Measurements from ENCODE around the gene STK32B.

STK32B gene

DNA sequence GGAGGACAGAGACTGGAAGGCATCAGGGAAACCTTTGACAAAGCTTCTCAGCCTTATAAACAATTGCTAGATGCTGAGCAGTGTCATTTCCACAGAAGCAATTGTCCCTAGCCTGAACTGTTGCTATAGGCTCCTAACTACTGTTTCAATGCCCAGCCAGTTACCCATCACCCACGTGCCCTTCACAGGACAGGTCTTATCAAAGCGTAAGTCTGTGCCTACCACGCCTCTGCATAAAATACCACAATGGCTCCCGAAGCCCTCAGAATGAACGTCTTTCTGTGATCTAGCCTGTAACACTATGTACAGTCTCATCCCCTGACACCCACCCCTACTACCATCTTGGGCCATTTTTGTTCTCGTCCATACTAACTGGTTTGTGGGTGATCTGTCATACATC is 134.3 kb downstream of the STK32B start:
- DNase-seq (ENCODE audit: low read depth, low spot score): no peak

DNA sequence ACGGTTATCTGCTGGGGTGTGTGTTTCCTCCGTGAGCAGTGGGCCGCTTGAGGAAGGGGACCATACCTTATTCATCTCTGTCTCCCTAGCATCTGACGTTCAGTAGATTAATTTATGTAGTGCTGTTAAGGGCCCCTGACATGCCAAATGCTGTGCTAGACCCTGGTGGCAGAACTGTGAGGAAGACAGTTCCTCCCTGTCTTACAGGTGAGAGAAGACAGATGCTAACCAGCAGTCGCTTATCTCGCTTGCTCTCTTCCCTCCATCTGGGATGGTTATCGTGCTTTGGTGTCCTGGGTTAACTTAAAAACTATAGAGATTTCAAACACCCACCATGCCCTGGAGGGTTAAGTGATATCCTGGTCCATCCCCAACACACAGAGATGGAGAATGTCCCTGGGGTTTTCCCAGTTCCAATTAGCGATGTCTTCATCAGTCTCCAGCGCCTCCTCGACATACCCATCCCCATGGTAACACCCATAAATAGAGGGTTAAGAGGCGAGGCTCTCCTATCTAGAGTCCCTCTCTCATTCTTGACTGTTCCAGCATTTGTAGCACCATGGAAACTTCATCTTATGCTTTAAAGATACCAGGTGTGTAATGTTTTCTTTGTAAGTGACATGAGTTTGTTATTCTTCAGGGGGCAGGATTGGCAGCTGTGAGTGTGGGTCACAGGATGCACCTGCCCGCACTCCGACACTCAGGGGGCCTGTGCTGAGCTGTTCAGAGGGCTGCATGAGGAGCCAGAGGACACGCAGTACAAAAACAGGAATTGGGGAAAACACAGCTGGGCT is 135.2 kb downstream of the STK32B start:
- DNase-seq (ENCODE audit: low read depth, low spot score): peak; percentile 15
- no peak overlapping the region for H3K4me3 ChIP-seq (ENCODE audit: low read length)

More for the DNA sequence above, 134.3 kb downstream of the STK32B start:
- no peak overlapping the region for H3K4me3 ChIP-seq (ENCODE audit: low read length)

DNA sequence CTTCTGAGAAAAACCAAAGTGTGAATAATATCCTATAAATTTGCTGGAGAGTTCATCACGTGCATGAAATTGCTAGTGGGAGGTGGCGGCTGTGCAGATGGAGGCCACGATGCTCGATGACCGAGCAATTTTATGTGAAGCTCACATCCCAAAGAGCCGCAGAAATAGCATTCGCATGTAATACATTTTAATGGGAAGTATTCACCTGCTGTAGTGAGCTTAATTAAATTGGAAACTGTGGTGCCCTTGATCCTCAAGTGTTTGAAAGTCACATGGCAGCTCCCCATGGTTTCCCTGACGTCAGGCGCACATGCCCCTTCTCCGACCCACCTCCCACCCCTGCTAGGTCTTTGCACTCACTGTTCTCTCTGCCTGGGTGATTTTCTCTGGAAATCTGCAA is 136.8 kb downstream of the STK32B start:
- DNase-seq (ENCODE audit: low read depth, low spot score): no peak
- no peak overlapping the region for H3K4me3 ChIP-seq (ENCODE audit: low read length)

DNA sequence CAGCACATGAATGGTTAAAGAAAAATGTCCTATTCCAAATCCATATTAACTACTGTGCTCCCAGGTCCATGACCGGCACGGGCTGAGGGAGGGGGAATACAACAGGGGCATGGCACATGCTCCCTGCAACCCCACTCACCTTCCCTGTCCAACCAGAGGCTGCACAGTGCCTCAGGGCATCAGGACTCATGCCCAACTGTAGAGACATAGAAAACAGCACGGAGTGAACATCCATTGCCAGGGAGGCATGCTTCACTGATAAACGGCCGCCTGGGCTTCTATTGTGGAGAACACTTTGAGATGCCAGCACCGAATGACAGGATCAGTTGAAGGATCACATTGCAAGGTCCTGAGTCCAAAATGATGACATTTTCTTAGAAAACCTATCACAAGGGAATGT is 140.6 kb downstream of the STK32B start:
- no peak for DNase-seq (ENCODE audit: low read depth, low spot score)
- no peak overlapping the region for H3K4me3 ChIP-seq (ENCODE audit: low read length)

DNA sequence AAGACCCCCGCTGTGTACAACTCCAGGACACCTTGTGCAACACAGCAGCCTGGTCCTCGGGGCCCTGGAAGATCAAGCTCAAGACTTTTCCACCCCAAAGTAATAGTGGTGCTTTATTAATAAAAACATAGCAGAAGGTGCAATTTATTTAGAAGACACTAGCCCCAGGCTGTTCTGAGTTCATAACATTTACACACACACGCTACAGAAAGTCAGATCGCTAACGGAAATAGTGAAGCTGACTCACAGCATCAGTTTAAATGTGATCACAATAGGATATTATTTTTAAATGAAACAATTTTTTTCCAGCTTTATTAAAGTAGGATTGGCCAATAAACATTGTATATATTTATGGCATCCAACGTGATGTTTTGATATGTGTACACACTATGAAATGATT is 141.0 kb downstream of the STK32B start:
- H3K4me3 ChIP-seq (ENCODE audit: low read length): no peak overlapping the region
- DNase-seq (ENCODE audit: low read depth, low spot score): no peak

DNA sequence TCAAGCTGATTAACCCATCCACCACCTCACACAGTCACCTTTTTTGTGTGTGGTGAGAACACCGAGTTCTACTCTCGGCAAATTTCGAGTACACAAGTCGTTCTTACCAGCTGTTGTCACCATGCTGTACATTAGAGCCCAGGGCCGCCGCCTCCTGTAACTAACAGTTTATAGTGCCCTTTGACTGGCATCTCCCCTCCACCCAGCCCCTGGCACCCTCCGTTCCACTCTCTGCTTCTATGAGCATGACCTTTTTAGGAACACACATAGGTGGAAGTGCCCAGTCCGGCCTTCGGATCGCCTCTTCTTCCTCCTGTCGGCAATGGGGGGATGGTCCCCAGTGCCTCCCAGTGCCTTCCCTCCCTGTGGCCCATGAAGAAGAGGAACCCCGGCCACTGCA is 141.4 kb downstream of the STK32B start:
- DNase-seq (ENCODE audit: low read depth, low spot score): no peak
- H3K4me3 ChIP-seq (ENCODE audit: low read length): no peak overlapping the region

DNA sequence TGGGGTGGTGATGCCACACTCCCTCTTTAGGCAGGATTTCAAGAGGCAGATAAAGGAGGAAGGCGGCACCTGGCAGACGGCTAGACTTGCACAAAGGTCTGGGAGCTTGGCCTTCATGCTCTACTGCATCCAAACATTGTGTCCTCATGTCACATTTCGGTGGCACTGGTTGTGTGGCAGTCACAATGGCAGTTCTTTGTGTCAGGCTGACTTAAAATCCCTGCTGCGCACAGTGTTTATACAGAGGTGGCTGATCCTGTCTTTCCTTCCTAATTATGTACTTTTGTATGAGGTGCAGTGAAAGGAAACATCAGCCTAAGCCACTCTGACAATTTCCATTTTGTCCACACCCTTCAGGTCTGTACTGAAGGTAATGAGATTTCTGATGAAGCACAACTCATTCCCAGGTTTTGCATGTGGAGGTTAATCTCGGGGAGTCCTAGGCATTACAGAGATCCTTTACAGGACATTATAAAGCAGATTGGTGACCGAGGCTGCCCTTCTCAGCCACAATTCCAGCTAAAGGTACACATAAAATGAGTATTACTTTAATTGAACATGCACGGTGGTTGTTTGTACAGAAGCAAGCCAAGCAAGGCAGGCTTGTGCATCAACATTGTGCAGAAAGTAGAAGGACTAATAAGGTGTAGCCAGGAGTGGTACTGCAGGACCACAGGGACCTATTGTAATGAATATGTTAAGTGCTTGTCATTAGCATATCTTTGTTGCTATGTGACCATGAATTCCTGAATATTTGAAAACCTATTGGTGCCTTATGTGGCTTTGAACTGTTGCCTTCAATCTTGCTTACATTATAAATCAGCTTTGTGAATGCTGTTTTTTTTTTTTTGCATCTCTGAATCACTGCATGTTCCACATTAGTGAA is 147.6 kb downstream of the STK32B start:
- no peak overlapping the region for H3K4me3 ChIP-seq (ENCODE audit: low read length)
- DNase-seq (ENCODE audit: low read depth, low spot score): no peak

DNA sequence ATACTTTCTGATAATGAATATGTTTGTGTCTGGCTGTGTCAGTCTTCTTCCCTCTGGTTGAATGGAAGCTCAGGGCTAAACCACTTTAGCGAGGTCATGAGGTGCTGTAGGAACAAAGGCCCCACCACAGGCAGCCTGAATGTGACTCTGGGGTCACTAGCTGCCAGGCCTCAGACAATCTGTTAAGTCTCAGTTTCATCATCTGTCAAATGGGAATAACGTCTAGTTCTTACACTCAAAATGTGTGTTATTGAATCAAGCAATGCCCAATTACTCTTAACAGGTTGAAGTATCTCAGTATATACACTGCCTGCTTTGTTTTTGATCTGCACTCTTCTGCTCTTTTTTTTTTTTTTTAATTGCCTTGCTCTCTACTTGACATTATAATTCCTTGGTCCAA is 148.6 kb downstream of the STK32B start:
- no peak for DNase-seq (ENCODE audit: low read depth, low spot score)
- H3K4me3 ChIP-seq (ENCODE audit: low read length): no peak overlapping the region

DNA sequence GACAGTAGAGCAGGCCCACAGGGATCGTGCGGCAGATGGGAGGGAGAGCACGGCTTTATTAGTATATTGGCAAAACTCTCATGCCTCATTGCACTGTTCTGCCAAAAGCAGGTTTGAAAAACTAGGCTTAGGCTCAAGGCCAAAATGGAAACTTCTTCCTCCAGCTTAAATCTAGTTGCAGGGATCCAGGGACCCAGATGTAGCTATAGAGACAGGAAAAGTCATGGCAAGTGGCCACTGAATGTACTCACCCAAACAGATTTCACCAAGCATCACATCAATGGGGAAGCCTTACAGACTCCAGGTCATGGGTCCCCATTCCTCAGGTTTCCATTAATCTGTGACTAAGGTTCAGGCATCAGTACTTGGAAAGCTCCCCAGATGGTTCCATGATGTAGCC is 149.2 kb downstream of the STK32B start:
- no peak overlapping the region for H3K4me3 ChIP-seq (ENCODE audit: low read length)
- DNase-seq (ENCODE audit: low read depth, low spot score): no peak

DNA sequence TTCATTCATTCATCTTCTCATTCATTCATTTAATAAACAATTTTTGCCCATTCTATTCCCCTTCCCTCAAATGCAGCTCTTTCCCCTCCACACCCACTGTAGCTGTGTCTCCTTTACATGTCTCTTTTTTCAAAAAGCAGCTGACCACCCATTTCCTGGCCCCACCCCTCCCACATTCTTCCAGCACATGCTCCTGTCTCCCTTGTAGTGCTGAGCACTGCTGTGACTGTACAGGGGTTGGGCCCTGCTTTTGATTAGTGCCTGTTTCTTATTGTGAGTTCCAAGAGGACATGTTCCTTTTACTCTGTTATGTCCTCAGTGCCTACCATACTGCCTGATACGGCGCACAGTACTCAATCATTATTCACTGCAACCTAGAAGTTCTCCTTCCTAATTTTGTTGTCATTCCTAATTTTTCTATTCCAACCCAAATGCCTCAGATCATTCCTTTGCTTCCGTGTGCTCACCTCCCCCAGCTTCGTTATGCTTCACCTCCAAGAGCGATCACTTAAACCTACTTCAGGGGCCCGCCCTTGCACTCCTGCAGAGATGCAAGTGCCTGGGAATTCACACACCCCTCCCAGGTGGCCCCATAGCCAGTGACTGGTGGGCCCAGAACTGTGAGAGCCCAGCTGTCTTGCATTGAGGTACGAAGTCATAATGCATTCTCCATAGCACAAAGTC is 152.2 kb downstream of the STK32B start:
- DNase-seq (ENCODE audit: low read depth, low spot score): no peak
- H3K4me3 ChIP-seq (ENCODE audit: low read length): no peak overlapping the region

DNA sequence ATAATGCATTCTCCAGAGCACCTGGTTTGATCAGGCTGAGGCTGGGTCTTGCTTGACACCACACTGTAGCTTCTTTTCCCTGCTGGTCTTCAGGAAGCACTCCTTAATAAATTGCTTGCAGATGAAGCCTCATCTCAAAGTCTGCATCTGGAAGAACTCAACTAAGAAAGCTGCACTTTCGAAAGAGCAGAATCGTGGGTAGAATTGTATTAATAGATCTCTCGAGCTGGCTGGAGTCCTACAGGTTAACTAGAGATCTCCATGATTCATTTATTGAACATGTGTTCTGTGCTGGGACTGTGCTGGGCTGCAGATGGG is 152.7 kb downstream of the STK32B start:
- DNase-seq (ENCODE audit: low read depth, low spot score): no peak

DNA sequence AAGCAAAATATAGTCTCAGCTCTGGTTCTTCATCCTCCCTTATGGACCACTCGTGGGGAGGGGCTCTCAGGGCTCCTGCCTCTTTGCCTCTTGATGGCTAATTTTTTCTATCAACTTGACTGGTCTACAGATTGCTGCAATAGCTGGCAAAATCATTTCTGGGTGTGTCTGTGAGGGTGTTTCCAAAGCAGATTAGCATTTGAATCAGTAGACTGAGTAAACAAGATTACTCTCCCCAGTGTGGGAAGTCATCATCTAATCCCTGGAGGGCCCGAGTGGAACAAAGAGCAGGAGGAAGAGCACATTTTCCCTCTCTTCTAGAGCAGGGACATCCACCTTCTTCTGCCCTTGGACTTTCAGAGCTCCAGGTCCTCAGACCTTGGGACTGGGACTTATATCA is 153.5 kb downstream of the STK32B start:
- no peak overlapping the region for H3K4me3 ChIP-seq (ENCODE audit: low read length)
- no peak for DNase-seq (ENCODE audit: low read depth, low spot score)

More for the DNA sequence above, 152.7 kb downstream of the STK32B start:
- H3K4me3 ChIP-seq (ENCODE audit: low read length): no peak overlapping the region

DNA sequence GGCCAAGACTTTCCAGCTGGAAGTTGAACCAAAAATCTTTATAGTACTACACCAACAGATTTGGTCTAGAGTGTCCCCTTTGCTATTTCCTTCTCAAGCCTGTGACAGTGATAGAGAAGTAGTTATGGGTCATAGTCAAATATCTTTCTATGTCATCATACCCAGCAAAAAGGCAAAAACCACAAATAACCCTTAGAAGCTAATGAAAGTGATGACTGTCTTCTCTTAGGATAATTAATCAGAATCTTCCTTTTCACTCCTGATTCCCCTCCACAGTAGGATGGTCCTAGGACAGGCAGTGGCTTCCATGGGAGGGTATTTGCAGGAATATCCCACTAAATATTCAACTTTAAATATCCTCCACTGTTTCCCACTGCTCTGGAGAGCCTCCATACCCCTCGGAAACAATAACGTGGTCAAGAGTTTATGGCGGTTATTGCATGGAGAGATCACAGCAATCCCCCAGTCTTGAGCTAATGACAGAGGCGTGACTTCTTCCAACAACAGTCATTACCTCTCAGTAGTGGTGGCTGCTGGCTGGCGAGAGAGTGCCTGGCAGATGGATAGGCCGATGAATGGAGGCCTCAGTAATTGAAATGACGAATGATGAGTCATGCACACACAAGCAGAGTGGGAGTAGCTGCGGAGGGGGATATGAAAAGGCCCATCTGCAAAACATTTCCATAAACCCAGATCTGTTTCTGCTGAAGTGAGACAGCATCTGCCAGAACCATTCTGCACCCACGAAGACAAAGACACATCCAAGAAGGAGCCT is 154.9 kb downstream of the STK32B start:
- no peak for DNase-seq (ENCODE audit: low read depth, low spot score)
- no peak overlapping the region for H3K4me3 ChIP-seq (ENCODE audit: low read length)

DNA sequence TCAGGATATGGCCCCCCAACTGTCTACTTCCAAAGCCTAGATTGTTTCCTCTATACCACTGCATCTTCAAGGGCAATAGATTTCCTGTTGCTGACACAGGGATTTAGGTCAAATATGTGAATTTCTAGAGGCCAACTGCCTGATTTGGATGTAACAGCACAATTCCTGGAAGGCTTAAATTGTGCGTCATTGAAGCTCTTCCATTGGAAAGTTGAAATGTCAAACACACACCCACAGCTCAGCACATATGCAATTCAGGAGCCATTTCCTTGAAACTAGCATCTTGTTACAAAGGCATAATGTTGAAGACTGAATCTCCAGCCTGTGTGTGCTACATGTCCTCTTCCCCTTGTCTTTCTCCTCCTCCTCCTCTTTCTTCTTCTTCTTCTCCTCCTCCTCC is 158.6 kb downstream of the STK32B start:
- no peak for DNase-seq (ENCODE audit: low read depth, low spot score)

DNA sequence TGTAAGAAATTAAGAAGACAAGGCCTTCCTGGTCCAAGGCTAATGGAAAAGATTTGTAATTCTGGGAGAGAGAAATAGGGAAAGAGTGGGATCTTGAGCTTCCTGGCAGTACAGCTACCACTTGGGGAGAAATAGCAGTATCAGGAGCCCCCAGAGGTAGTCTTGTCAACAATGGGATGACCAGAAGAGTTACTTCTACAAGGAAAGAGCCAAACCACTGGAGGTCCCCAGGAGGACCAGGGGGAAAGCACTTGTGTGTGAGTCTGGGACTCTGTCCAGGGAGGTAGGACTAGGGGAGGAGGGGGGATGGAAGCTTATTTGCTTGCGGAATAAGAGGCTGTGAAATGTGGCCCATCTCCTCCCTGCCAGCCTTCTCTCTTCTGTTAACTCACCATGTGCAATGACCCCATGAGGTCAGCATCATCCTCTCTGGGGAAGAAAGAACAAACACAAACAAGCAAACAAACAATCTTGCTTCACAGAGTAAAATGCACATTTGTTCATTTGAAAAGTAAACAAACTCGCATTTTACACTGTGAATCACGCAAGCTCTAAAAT is 160.1 kb downstream of the STK32B start:
- no peak overlapping the region for H3K4me3 ChIP-seq (ENCODE audit: low read length)
- no peak for DNase-seq (ENCODE audit: low read depth, low spot score)

More for the DNA sequence above, 158.6 kb downstream of the STK32B start:
- H3K4me3 ChIP-seq (ENCODE audit: low read length): no peak overlapping the region

DNA sequence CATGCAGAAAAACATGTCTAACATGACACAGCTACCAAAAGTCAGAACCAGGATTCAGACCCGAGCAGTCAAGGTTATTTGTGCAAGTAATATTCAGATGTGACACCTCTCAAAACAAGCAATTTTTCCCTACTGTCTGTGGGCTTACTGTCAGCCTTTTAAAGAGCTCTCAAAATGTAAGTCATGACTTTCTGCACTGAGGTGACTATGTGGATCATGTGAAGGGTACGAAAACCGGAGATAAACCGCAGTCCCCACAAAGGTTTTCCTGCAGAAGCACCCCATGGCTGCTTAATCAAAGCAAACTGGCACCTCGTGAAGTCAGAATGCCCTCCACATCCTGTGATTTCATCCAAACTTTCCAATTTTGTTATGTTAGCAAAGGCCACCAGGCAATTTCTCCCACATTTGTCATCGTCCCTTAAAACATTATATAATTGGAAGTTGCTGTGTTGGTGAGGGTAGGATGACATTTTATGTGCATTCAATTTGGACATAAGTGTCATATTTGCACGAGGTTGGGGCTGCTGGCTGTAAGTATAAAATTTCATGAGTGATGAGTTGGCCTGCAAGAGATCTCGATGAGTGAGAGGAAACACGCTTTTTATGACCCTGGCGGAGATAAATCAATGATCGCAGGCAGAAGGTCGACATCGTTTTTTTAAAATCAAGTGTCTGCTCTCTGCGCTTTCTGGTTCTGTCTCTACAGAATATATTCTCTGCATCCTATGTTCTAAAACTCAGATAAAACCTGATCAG is 161.2 kb downstream of the STK32B start:
- peak; percentile 42 for DNase-seq (ENCODE audit: low read depth, low spot score)
- H3K4me3 ChIP-seq (ENCODE audit: low read length): no peak overlapping the region

DNA sequence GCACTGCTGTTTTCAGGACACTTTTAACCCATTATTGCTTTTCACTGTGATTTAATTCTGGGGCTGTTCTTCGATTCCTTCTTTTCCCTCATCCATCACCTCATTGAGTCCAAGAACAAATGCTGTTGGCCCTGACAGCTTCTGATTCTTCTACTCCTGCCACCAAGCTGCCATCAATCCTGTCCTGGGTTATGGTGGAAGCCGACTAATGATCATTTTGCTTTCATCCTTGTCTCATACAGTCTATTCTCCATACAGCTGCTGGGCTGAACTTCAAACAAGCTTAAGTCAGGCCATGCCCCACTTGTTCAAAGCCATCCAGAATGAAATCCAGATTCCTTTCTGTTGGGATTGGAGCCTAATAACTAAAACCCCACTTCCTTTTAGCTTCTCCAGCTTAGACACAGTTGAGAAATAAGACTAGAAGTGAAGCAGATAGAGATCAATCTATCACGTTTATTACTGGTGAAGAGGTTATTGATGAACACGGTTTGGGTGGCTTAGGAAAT is 161.9 kb downstream of the STK32B start:
- DNase-seq (ENCODE audit: low read depth, low spot score): no peak
- H3K4me3 ChIP-seq (ENCODE audit: low read length): no peak overlapping the region

DNA sequence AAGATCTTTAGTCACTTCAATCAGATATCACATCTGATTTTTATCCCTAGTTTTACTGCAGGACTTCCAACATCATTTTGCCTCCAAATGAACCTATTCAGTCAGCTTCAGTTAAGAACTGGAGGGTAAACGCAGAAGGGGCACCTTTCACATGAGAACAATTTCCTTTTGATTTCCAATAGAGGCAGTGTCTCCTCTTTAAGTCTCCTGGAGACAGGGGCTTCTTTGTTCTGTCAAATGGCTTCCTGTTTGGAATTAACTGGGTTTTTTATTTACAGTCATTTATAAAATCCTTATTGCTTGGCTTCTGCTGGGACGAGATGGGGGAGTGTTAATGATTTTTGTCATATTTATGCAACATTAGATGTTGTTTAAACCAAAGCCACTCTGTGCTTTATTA is 164.0 kb downstream of the STK32B start:
- H3K4me3 ChIP-seq (ENCODE audit: low read length): no peak overlapping the region
- DNase-seq (ENCODE audit: low read depth, low spot score): no peak
